ENCODE measurements around the gene STEAP1B.

STEAP1B gene

DNA sequence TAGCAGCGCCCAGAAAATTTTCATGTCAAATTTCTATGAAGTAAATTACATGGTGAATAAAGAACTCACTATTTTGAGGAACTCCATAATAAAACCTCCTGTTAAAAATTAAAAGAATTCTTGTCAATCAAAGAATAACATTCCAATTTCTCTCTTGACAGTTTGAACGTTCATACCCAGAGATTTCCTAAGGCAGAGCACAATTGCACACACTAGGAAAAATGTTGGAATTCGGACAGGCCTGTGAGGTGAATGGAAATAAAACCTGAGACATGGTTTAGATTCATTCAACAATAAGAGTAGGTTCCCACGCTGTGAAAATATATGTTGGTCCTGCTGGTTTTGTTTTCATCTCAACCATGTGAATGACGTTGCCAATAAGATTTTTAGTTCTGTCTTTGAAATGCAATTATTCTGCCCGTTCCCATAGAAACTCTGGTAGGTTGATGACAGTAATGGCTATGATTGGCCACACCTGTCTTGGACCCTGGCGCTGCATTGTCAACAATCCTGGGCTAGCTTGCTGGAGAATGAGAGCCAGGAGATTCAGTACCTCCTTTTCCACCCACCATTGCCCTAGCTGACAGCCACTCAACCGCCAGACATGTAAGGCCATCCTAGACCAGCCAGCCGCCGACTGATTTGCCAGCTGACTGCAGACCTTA lies 99.7 kb downstream of the STEAP1B start:
- DNase-seq (ENCODE audit: low spot score): no peak

DNA sequence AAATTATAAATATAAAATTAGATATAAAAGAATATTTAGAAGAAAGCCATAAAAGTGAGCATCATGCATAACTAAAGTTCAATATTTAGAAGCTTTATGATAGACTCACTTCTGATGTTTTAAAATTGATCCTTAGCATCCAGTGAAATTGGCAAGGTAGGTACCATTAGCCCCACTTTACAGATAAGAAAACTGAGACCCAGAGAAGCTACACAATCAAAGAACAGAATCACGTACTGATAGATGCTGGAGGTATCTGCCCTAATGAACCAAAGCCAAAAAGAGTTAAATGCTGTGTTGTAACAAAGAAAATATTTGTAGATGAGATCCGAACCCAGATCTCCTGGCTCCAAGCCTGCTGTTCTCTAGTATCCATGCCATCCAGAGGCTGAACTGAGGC lies 100.4 kb downstream of the STEAP1B start:
- DNase-seq (ENCODE audit: low spot score): no peak

DNA sequence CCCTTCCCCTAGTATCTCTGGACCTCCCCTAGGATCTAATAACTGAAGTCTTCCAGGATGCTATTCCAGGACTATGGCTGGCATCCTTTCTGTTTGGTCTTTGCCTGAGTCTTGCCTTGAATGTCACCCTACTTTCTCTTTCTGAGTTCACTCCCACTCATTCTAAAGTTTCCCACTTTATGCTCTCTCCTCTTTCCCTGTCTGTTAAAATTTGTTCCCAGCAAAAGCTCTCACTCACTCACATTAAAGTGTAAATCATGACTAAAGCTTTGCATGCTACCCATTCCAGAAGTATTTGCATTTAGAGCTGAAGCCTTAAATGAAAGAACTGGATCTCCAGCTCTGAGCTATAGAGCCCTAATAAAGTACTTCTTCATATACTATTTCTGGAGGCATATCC lies 100.9 kb downstream of the STEAP1B start:
- no peak for DNase-seq (ENCODE audit: low spot score)

DNA sequence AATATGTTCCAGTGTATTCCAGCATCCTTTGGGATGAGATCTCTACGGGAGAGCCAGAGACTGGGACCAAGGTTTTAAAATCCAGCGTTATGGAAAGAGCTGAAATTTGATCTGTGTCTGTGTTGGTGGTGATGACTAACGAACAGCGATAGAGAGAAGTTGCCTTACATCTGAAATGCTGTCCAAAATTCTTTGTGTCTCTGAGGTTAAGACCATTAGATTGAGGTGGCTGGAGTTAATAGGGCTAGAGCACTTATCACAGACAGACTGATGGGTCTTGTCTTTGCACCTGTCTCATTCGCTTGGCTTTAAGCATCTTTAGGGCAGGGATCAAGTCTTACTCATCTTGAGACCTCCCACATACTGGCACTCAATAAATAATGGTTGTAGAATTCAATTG lies 102.0 kb downstream of the STEAP1B start:
- no peak for DNase-seq (ENCODE audit: low spot score)

DNA sequence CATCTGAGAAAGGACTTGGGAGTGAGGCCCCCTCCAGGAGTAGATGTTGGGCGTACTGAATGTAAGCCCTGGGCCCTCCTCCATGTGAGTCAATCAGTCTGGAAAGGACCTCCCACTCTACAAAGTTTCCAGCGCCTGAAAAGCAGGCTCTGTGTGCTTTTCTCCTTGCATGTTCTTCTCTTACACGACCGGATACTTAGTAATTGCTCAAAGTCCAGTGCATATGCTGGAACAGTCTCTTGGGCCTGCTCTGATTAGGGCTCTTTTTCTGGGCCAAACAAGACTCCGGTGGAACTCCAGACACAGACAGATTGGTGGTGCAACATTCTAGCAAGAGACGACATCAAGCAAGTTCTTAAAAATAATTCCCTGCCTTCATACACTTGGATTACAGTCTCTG lies 104.8 kb downstream of the STEAP1B start:
- no peak for DNase-seq (ENCODE audit: low spot score)

DNA sequence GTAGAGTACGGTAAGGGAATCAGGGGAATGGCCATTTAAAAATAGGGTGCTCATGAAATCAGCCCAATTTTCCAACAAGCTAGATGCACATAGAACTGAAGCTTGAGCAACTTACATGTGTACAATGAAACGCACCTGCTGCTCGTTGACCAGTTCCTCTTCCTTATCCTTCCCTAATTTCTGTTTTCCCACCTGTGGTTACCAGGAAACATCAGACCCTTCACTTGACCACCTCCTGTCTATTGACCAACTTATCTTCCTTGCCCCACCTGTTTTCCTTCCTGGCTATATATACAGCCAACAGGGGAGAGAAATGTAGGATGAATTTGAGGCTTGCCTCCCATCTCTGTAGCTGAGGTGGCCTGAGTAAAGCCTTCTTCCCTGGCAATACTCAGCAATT lies 105.2 kb downstream of the STEAP1B start:
- DNase-seq (ENCODE audit: low spot score): no peak

DNA sequence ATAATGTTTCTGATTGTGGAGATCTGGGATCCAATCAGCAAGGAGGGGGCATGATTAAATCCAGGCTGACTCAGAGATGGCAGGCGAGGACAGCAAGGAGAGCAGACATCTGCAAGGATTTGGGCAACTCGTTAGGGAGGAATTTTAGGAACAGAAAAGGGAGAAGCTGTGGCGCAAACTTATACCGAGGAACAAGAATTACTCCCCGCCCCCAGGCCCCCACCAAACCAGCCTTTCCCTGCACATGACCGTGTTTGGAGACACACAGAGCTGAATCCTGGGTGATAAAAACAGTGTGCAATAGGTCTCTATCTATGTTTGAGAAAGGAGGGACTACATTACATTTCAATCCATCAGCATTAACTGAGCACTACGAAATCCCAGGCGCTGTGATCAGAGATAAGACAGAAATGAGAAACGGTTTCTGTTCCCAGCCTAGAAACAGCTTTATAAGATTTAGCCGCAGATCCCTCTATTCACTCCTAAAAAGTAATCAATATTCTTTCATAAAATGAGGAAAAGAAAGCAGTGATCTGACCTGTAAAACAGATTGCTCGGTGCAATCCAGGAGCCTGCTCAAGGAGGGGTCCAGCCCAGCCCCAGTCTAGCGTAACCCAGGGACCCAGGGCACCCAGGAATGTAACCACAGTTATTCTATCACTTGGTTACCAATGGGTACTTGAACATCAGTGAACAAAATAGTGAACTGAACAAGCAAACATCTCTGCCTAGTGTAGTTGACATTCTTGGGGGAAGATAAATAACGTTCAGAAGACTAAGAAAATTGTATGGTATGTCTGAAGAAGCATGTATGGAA lies 105.9 kb downstream of the STEAP1B start:
- peak; percentile 32 for DNase-seq (ENCODE audit: low spot score)

DNA sequence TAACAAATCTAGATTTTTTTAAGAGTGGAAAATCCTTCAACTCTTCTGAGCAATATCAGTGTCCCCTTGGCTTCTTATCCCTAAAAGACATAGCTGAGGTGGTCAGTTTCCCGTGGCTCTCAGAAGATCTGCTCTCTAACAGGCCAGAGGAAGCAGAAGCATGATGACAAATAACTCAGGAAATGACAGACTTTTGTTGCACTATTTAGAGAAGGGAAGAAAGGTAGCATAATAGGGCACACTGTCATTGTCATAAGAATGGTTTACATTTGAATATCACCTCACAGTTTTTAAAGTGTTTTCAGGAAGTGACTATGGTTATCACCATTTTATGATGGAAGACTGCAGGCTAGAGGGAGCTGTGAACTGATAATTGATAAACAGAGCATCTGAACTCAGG lies 109.5 kb downstream of the STEAP1B start:
- no peak for DNase-seq (ENCODE audit: low spot score)

DNA sequence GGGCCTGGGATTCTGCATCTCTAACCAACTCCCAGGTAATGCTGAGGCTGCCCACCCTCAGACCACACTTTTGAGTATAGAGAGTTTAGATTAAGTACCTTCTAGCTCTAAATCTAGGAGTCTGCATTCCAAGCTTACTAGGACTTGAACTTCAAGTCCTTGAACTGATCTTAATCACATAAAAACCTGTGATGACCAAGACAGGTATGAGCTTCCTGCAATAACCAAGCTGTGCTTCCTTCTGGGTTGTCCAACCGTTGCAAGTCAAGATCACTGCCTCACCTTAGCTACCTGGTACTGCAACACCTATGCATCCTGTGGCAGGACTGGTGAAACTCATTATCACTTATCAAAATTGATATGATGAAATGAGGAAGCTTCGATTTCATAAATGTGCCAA lies 110.1 kb downstream of the STEAP1B start:
- no peak for DNase-seq (ENCODE audit: low spot score)

DNA sequence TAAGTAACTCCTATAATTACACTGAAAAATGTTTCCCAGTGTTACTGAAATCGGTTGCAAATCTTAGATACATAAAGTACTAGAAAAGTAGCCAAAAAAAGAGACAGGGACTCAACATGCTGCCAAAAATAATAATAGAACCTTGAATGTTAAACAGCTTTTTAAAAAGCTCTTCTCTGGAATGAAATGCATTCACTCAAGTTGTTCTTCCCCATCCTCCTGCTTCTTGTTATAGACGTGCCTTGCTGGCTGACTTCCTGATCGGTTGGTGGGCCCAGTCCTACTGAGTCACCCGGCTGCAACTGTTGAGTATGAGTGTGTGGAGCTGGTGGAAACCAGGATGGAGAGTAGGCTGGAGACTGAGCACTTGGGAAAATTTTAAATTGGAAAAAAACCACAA lies 112.4 kb downstream of the STEAP1B start:
- DNase-seq (ENCODE audit: low spot score): peak; percentile 81

DNA sequence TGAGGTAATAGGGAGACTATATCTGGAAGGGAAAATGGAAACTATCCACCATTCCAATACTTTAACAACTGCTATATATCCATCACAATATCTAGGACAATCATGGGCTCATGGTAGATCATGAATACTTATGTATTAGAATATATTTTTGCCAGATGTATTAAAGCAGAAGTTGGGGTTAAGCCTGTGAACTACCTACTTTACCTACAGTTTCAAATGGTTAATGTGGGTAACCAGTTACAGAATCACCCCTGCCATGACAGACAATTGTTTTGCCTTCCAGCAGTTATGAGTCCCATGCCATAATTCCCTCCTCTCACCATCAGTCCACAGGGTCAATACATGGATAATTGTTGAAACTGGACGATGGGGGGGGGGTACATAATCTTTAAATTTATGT lies 113.1 kb downstream of the STEAP1B start:
- DNase-seq (ENCODE audit: low spot score): no peak

DNA sequence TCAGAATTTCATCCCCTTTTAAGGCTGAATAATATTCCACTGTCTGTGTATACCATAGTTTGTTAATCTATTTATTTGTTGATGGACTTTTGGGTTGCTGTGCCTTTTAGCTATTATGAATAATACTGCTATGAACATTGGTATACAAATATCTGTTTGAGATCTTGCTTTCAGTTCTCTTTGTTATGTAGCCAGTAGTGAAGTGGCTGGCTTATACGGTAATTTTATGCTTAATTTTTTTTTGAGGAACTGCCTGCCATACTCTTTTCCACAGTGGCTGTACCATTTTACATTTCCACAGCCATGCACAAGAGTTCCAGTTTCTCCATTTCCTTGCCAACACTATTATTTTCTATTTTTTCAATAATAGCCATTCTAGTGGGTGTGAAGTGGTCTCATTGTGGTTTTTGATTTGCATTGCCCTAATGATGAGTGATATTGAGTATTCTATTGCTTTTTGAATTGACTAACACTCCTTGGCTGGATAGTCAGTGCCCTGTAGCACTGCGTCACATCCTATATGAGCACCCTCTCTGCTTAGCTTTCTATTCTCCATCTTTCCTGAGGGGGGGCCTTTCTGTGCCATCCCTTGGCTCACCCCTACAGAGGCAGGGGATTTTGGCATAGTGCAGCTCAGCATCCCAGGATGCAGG lies 113.7 kb downstream of the STEAP1B start:
- DNase-seq (ENCODE audit: low spot score): no peak

DNA sequence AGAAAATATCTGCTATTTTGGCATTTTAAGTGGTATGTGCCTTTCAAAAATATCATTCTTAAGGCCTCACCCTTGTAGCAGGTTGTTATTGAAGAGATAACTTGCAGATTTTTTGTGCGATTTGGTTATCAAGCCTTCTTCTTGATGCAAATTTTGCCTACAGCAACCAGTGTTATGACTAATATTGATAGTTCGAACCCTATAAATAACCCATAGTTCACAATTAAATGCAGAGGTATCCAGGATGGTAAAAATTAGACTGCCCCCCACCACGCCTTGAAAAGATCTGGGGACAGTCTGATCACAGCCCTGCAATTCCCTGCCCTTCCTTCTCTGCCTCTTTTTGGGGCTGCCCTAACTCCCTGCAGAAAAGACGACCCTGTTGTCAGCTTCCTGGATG lies 114.7 kb downstream of the STEAP1B start:
- no peak for DNase-seq (ENCODE audit: low spot score)

DNA sequence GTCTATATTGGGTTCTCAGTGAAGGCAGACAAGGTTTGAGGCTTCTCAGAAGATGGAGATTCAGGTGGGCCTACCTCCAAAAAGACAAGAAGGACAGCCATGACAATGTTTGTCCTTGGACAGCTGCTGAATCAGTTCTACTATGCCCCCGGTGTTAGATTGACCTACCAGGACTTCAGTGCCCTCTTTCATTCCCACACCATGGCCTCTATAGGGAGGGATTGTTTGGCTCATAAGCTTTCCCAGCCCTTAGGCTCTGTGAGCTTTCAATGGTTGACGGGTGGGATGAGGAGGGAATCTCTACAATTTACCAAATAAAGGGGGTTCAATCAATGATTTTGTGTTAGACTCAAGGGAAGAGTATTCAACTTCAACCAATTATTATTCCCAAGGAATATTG lies 119.7 kb downstream of the STEAP1B start:
- no peak for DNase-seq (ENCODE audit: low spot score)

DNA sequence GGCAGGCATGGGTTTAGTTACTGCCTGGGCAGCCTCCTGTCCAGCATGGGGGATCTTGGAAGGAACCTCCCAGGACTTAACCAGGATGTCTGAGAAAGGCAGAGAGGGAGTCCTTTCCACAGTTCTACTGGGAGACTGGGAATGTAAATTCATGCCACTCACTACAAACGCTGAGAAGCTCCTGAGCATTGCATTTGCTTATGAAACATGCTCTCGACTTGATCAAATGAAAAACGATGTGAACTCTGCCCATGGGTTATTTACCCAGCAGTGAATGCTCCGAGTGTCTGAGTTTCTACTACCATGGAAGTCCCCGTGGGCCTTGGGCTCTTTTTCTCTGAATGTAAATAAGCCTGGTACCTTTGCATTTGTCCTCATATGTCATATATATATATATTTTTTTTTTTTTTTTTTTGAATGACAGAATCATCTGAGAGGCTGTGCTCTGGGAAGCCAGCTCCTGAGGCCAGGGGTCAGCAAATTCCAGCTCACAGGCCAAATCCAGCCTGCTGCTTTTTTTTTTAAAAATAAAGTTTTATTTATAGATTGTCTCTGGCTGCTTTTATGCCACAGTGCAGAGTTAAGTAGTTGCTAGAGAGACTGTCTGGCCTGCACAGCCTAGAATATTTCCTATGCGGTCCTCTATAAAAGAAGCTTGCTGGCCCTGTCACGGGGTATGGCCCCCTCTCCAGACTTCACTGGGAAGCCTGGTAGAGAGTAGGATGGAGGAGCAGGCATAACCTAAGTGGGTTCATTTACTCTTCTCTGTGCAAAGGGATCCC lies 121.6 kb downstream of the STEAP1B start:
- DNase-seq (ENCODE audit: low spot score): no peak

DNA sequence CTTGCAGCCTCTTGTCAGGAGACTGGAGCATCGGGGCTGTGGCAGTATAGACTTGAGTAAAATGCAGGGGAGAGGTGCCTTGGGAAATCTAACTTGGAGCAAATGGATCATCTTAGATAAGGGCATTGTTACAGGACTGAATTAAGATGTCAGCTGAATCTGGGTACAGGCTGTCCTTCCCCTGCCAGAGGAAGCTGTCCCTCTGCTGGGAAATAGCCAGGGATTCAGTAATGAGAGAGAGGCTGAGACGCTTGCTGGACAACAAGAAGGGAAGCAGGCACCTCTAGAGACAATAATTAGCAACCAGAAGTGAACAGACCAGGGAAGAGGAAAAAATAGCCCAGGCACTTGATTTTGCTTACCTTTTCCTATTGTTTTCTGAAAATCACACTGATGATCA lies 122.3 kb downstream of the STEAP1B start:
- peak; percentile 35 for DNase-seq (ENCODE audit: low spot score)

DNA sequence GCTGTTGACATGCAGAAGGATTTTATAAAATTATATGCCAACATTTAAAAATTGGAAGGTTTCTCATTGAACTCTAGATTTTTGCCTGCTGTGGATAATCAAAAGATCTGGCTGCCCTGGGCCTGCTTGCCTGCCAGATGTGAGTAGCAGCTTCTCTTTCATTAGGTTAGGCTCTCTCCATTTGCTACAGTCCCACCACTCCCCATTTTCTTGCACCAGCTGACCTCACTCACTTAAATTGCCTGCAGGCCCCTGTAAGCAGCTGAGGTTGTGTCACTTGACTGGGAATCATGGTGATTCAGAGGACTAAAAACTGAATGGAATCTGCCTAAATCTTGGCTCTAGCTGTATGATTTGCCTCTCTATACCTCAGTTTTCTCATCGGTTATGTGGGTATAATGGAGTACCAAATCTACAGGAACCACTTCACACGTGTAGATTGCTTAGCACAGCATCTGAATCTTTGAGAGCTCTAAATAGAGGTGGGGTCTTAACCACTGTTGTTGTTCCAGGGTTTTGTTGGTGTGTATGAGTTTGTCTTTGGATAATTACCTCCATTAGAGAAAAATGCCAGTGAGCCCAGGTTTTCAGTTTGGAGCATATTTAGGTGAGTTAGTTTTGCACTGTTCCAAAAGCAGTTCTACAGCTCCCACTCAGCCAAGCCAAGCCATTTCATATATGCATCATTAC lies 124.5 kb downstream of the STEAP1B start:
- no peak for DNase-seq (ENCODE audit: low spot score)

DNA sequence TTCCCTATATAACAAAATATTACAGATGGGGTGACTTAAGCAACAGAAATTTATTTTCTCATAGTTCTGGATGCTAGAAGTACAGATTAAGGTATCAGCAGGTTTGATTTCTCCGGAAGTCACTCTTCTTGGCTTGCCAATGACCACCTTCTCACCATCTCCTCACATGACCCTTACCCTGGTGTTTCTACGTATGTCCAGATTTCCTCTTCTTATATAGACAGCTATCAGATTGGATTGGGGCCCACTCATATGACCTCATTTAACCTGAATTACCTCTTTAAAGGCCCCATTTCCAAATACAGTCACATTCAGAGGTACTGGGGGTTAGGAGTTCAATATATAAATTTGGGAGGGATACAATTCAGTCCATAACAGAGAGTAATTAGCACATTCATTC lies 126.1 kb downstream of the STEAP1B start:
- no peak for DNase-seq (ENCODE audit: low spot score)

DNA sequence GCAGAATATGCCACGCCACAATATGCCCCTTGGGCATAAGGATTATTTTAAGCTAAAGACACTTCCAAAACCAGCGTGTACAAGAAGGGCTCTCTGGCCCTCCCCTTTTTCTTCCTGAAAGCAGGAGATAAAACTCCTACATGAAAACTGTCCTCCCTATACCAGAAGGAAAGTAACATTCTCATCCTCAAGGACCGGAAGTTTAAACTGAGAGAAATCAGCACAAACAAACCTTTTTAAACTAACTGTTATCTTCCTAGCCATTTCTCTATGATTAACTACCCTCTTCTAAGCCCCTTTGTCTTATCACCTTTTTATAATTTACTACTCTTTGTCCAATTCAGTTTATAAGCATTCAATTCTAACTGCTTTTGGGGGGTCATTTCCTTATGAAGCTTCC lies 126.6 kb downstream of the STEAP1B start:
- DNase-seq (ENCODE audit: low spot score): no peak

DNA sequence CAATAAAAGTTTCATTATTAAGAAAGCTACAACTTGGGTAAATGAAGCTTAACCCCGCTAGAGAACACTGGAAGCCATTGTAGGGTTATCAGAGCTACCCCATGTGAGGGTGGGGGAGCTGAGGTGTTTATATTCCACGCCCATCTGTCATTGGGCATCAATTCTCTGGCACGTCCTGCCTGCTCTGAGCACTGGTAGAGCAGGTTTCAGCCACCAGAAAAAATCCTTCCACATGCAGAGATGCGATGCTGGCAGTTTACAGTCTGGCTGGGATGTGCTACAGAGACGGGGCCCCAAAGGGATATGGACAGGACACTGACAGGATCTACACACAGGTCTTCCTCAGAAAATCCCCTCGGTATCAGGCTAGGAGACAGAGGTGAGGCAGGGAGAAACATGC lies 127.1 kb downstream of the STEAP1B start:
- DNase-seq (ENCODE audit: low spot score): no peak

DNA sequence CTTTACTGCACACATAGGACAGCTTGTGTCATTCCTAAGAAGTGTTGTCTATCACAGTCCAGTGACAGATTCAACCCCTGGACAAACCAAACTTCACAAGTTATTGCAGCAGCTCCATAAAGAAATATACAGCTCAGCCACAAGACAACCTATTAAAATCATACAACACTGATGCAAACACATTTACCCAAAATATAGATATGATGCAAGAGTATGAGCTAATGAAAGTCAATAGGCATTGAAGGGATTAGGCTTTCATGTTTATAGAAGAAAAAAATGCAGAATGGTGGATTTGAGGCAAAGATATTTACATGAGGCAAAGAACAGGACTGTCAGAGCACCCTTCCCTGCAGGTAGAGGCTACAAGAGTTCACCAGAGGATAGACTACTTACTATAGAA lies 128.1 kb downstream of the STEAP1B start:
- no peak for DNase-seq (ENCODE audit: low spot score)

Data from Ammon's horn (tissue), 1 donor.